A673 (cell line): ENCODE results near the gene TMED1. TPM values are rescaled to one million over a fixed set of nuclear protein-coding genes. Genes with fewer than 3 reads are reported as not detected.

Experiments used
- BruUV-seq: library from RNA; stranded (reverse); fragments of 400-500 nt; replicated peaks from 2 replicates; lab custom pipeline; 2021; lab: Mats Ljungman, UMichigan
- CTCF ChIA-PET: fragments of 300-600 bp; sonication (Branson Sonifier 250); formaldehyde crosslinking; loops from one replicate; lab custom pipeline; 2022; ENCODE audit warnings: antibody characterized with exemption; lab: Charles Lee
- POLR2A ChIA-PET: fragments of 300-600 bp; sonication (Branson Sonifier 250); formaldehyde crosslinking; loops from one replicate; lab custom pipeline; 2022; ENCODE audit warnings: antibody characterized with exemption; ENCODE audit not compliant: low non-redundant PET; lab: Charles Lee
- DNase-seq: peaks from one replicate; pipeline ENCODE4 v3.0.0-alpha.2; 2015; ENCODE audit warnings: low spot score
- H3K27ac ChIP-seq: fragments of 200-600 bp; sonication (generic); 2 replicates; pipeline ENCODE4 v1.5.1; 2016; ENCODE audit warnings: mixed run types, low read depth, mild to moderate bottlenecking, mixed read lengths, antibody characterized with exemption, low read length; ENCODE audit not compliant: poor library complexity, severe bottlenecking
- H3K27me3 ChIP-seq: fragments of 200-600 bp; sonication (generic); replicated peaks from 2 replicates; pipeline ENCODE4 v1.6.1; 2017; ENCODE audit warnings: mixed run types, low read depth, mild to moderate bottlenecking, mixed read lengths, antibody characterized with exemption, low read length; ENCODE audit not compliant: insufficient read depth, poor library complexity
- H3K36me3 ChIP-seq: fragments of 200-600 bp; sonication (generic); 2 replicates; pipeline ENCODE4 v1.6.1; 2016; ENCODE audit warnings: mixed run types, mild to moderate bottlenecking, mixed read lengths, antibody characterized with exemption, low read length; ENCODE audit not compliant: insufficient read depth, poor library complexity, severe bottlenecking
- H3K4me1 ChIP-seq: fragments of 200-600 bp; sonication (generic); 2 replicates; pipeline ENCODE4 v1.6.1; 2017; ENCODE audit warnings: mixed run types, mild to moderate bottlenecking, mixed read lengths, antibody characterized with exemption, low read length; ENCODE audit not compliant: insufficient read depth, poor library complexity, severe bottlenecking
- H3K4me3 ChIP-seq: fragments of 200-600 bp; sonication (generic); 2 replicates; pipeline ENCODE4 v1.5.1; 2016; ENCODE audit warnings: low read depth, mixed run types, mild to moderate bottlenecking, mixed read lengths, low read length; ENCODE audit not compliant: poor library complexity, severe bottlenecking
- H3K9me3 ChIP-seq: fragments of 200-600 bp; sonication (generic); 2 replicates; pipeline ENCODE4 v1.6.1; 2016; ENCODE audit warnings: mixed run types, low read depth, mild to moderate bottlenecking, mixed read lengths, antibody characterized with exemption, low read length; ENCODE audit not compliant: poor library complexity, severe bottlenecking
- EZH2 ChIP-seq: fragments of 200-600 bp; sonication (generic); IDR thresholded peaks from 2 replicates; pipeline ENCODE4 v1.6.1; 2017; ENCODE audit warnings: borderline replicate concordance, low read depth, mild to moderate bottlenecking, mixed read lengths, antibody characterized with exemption, low read length; ENCODE audit not compliant: poor library complexity, severe bottlenecking
- intact Hi-C: fragments of 100-400 bp; cut with micrococcal nuclease; formaldehyde crosslinking; loops from one replicate; pipeline ENCODE4 v1.10.0; 2022; ENCODE audit not compliant: unreplicated experiment
- total RNA-seq: library from RNA; stranded (reverse); gene quantifications from 2 replicates; pipeline ENCODE4 v1.2.3, GENCODE V29; 2021
- TF ChIP-seq, protein P1 (sequence below): fragments of 300-800, 200-600 bp; sonication (generic); conservative IDR thresholded peaks from 2 replicates; pipeline ENCODE4 v1.5.1; 2017; ENCODE audit warnings: low read depth, mild to moderate bottlenecking, antibody characterized with exemption, low read length, moderate library complexity, mixed read lengths

The TMED1 gene
- total RNA-seq, 1 experiment from 2014 or later = 27.3 TPM

DNA sequence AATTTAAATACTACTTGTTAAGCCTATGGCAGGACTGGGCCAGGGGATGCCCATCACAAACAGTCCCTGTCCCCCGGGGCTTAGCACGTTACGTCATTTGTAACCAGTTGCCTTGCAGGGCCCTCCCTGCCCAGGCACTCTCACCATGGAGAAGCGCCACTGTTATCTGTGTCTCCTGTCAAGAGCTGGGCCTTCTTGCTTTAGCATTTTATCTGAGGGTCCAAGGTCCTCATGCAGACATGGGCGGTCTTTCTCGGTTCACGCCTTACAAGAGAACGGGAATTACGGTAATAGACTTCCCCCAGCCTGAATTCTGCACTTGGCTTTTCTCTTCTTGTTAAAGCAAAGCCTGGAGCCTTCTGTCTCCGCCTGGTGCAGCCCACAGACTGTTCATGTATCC, 46.1 kb downstream of the TMED1 start:
- H3K27me3 ChIP-seq = no peaks in the 10 kb centered on the region
- no TSS peak for BruUV-seq
- TF ChIP-seq, protein P1, sequence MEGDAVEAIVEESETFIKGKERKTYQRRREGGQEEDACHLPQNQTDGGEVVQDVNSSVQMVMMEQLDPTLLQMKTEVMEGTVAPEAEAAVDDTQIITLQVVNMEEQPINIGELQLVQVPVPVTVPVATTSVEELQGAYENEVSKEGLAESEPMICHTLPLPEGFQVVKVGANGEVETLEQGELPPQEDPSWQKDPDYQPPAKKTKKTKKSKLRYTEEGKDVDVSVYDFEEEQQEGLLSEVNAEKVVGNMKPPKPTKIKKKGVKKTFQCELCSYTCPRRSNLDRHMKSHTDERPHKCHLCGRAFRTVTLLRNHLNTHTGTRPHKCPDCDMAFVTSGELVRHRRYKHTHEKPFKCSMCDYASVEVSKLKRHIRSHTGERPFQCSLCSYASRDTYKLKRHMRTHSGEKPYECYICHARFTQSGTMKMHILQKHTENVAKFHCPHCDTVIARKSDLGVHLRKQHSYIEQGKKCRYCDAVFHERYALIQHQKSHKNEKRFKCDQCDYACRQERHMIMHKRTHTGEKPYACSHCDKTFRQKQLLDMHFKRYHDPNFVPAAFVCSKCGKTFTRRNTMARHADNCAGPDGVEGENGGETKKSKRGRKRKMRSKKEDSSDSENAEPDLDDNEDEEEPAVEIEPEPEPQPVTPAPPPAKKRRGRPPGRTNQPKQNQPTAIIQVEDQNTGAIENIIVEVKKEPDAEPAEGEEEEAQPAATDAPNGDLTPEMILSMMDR = no peak
- TF ChIP-seq EZH2 = no peak
- no peaks in the 10 kb centered on the region for H3K9me3 ChIP-seq
- H3K36me3 ChIP-seq = peaks cover 34% of the 10 kb centered on the region
- H3K27ac ChIP-seq = no peak overlapping the region
- intact Hi-C loops = no loop called here
- H3K4me1 ChIP-seq = no peaks in the 10 kb centered on the region
- ChIA-PET CTCF (no interaction called here), POLR2A (no interaction called here)
- no peak overlapping the region for H3K4me3 ChIP-seq
- DNase-seq = no peak

DNA sequence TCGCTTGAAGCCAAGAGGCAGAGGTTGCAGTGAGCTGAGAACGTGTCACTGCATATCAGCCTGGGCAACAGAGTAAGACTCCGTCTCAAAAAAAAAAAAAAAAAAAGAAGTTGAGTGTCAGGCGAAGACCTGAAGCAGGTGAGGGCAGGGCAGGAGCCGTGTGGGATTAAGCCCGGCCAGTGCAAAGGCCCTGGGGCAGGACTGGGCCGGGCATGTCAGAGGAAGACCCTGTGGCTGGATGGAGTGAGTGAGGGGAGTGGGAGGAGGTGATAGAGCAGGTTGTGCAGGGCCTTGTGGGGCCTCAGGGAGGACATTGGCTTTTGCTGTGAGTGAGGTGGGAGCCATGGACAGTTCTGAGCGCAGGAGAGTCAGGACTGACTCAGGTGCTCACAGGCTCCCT, 47.9 kb downstream of the TMED1 start:
- no peak overlapping the region for H3K27ac ChIP-seq
- no peaks in the 10 kb centered on the region for H3K27me3 ChIP-seq
- H3K4me1 ChIP-seq = no peaks in the 10 kb centered on the region
- POLR2A ChIA-PET = no interaction called here
- TF ChIP-seq, protein P1 = no peak
- no peak for TF ChIP-seq EZH2
- peaks cover 30% of the 10 kb centered on the region for H3K36me3 ChIP-seq
- CTCF ChIA-PET = no interaction called here
- intact Hi-C loops = no loop called here
- H3K9me3 ChIP-seq = no peaks in the 10 kb centered on the region
- no peak for DNase-seq
- H3K4me3 ChIP-seq = no peak overlapping the region
- no TSS peak for BruUV-seq

GRCh38 chr19:10784257-10784656, 51.8 kb downstream of the TMED1 start:
- TF ChIP-seq, protein P1 = no peak
- no peak for TF ChIP-seq EZH2
- Histone ChIP-seq H3K4me3 (no peak overlapping the region), H3K9me3 (no peaks in the 10 kb centered on the region), H3K27me3 (no peaks in the 10 kb centered on the region), H3K36me3 (peaks cover 37% of the 10 kb centered on the region), H3K27ac (no peak overlapping the region), H3K4me1 (no peaks in the 10 kb centered on the region)
- ChIA-PET CTCF (no interaction called here), POLR2A (no interaction called here)
- intact Hi-C loops = no loop called here
- DNase-seq = no peak
- BruUV-seq = no TSS peak
